ENCODE measurements around the gene APMAP. TPM values are rescaled to one million over a fixed set of nuclear protein-coding genes. Genes with fewer than 3 reads are reported as not detected.

The APMAP gene
- total and polyA plus RNA-seq, 3 experiments from 2014 or later, result 82.5 to 228 (median 83.6) TPM

DNA sequence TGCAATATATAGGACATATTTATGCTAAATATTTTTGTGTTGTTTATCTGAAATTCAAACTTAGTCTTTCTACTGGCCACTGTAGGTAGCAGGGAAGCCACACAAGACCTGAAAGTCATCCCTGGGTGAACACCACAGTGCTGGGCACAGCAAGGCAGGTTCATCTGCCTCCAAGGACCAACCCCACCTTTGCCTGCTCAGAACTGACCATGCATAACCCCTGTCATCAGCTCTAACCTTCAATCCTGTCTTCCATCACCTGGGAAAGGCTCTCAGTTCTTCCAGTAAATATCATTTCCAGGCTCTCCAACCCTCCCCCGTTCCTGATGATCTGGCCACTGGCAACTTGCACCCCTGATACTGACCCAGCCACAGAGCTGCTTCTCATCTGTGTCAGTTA lies 76.1 kb downstream of the APMAP start:
- Mint-ChIP-seq H3K27me3 (peaks cover 8 to 26% of the 10 kb centered on the region in 2 donors), H3K27ac (peak overlapping the region in 1 of 8 donors; percentile 3), H3K4me3 (no peak overlapping the region), H3K4me1 (peaks cover 2 to 11% (median 6%) of the 10 kb centered on the region in 3 donors), H3K36me3 (no peaks in the 10 kb centered on the region), H3K9me3 (no peaks in the 10 kb centered on the region)
- Histone ChIP-seq H3K4me1 (ENCODE audit: insufficient read depth, low read length) (no peaks in the 10 kb centered on the region), H3K36me3 (ENCODE audit: insufficient read depth, low read length) (no peaks in the 10 kb centered on the region), H3K9me3 (ENCODE audit: low read length) (no peaks in the 10 kb centered on the region), H3K27ac (ENCODE audit: low read depth, low read length) (no peak overlapping the region), H3K27me3 (ENCODE audit: insufficient read depth, low read length, poor library complexity, severe bottlenecking) (no peaks in the 10 kb centered on the region), H3K4me3 (ENCODE audit: low read length) (no peak overlapping the region)
- ChIA-PET CTCF (interaction anchor here (5.0 kb wide), 1 partner anchor 15 kb away, joined by 22 read pairs; no protein-coding TSS in a partner anchor), POLR2A (no interaction called here)
- no peak for DNase-seq

DNA sequence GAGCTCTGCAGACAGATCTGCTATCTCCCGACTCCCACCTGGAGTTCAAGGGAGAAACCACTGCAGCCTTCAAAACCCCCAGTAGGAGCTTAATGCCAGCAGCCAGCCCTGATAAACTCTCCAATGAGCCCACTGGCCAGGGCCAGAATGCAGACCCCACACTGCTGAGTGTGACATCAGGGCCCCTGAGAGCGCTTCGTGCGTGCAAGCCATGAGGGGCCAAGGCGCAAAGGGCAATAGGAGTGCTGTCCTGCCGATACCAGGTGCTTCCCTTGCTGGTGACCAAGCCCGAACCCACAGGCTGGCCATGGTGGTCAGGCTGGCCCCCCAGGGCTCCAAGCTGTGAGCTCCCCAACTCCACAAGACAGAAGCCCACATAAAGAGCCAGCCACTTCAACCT lies 76.7 kb downstream of the APMAP start:
- CTCF ChIA-PET, result no interaction called here

GRCh38 chr20:24915440-24915839 lies 77.1 kb downstream of the APMAP start:
- H3K27ac Mint-ChIP-seq, result no peak overlapping the region

More for the DNA sequence above, 76.7 kb downstream of the APMAP start:
- Mint-ChIP-seq H3K9me3 (no peaks in the 10 kb centered on the region), H3K27ac (peak overlapping the region in 2 of 8 donors; percentile 3 to 22), H3K27me3 (peaks cover 8 to 26% of the 10 kb centered on the region in 2 donors), H3K36me3 (no peaks in the 10 kb centered on the region), H3K4me3 (no peak overlapping the region), H3K4me1 (peaks cover 2 to 11% (median 6%) of the 10 kb centered on the region in 3 donors)
- no peaks in the 10 kb centered on the region for H3K36me3 ChIP-seq (ENCODE audit: insufficient read depth, low read length)
- H3K9me3 ChIP-seq (ENCODE audit: low read length), result no peaks in the 10 kb centered on the region
- no peak overlapping the region for H3K4me3 ChIP-seq (ENCODE audit: low read length)
- POLR2A ChIA-PET, result no interaction called here
- no peak for DNase-seq
- H3K27me3 ChIP-seq (ENCODE audit: insufficient read depth, low read length, poor library complexity, severe bottlenecking), result no peaks in the 10 kb centered on the region
- no peak overlapping the region for H3K27ac ChIP-seq (ENCODE audit: low read depth, low read length)
- no peaks in the 10 kb centered on the region for H3K4me1 ChIP-seq (ENCODE audit: insufficient read depth, low read length)

DNA sequence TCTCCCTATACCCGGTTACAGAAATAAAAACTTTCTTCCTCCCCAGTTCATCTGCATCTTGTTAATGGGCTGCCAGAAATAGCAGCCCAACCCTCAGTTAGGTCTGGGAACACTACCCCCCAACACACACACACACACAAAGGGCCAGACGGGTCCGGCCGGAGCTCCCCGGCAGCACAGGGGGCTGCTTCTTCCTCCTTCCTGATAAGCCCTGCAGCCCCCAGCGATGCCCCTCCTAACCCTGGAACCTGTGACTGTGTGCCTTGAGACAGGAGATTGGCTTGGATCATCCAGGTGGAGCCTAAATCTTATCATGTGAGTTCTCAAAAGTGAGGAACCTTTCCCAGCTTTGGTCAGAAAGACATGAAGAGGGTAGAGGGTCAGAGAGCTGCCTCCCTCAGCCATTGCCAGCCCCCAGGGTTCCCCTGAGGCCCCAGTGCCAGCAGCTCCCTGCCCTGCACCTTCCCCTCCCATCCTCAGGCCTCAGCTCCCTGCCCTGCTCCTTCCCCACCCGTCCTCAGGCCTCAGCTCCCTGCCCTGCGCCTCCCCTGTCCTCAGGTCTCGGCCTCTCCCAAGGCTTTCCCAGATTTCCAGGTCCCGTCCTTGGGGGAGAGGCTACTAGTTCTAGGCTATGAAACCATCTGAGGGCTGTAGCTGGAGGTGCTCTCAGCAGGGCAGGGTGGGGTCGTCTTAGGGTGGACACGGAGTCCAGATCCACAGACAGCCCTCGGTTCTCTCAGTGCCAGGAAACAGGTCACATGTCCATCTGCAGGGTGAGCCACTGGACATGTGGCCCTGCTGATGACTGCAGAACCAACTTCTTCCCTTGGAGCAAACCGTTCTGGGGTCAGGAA lies 77.9 kb downstream of the APMAP start:
- H3K4me3 ChIP-seq (ENCODE audit: low read length), result no peak overlapping the region
- CTCF ChIA-PET, result no interaction called here
- no peaks in the 10 kb centered on the region for H3K9me3 Mint-ChIP-seq
- no peaks in the 10 kb centered on the region for H3K27me3 ChIP-seq (ENCODE audit: insufficient read depth, low read length, poor library complexity, severe bottlenecking)
- H3K36me3 ChIP-seq (ENCODE audit: insufficient read depth, low read length), result no peaks in the 10 kb centered on the region
- H3K36me3 Mint-ChIP-seq, result no peaks in the 10 kb centered on the region
- peaks cover 2 to 11% (median 6%) of the 10 kb centered on the region in 3 donors for H3K4me1 Mint-ChIP-seq
- no peaks in the 10 kb centered on the region for H3K4me1 ChIP-seq (ENCODE audit: insufficient read depth, low read length)
- no peak overlapping the region for H3K4me3 Mint-ChIP-seq
- POLR2A ChIA-PET, result no interaction called here
- no peak overlapping the region for H3K27ac ChIP-seq (ENCODE audit: low read depth, low read length)
- no peaks in the 10 kb centered on the region for H3K9me3 ChIP-seq (ENCODE audit: low read length)
- peak overlapping the region in 2 of 8 donors; percentile 33 to 41 for H3K27ac Mint-ChIP-seq
- no peak for DNase-seq
- peaks cover 2 to 18% of the 10 kb centered on the region in 2 donors for H3K27me3 Mint-ChIP-seq

More at GRCh38 chr20:24915440-24915839, 77.1 kb downstream of the APMAP start:
- Histone ChIP-seq H3K27ac (ENCODE audit: low read depth, low read length) (no peak overlapping the region), H3K36me3 (ENCODE audit: insufficient read depth, low read length) (no peaks in the 10 kb centered on the region), H3K4me3 (ENCODE audit: low read length) (no peak overlapping the region), H3K4me1 (ENCODE audit: insufficient read depth, low read length) (no peaks in the 10 kb centered on the region), H3K27me3 (ENCODE audit: insufficient read depth, low read length, poor library complexity, severe bottlenecking) (no peaks in the 10 kb centered on the region), H3K9me3 (ENCODE audit: low read length) (no peaks in the 10 kb centered on the region)
- no peaks in the 10 kb centered on the region for H3K36me3 Mint-ChIP-seq
- DNase-seq, result no peak
- H3K4me1 Mint-ChIP-seq, result peaks cover 2 to 11% (median 6%) of the 10 kb centered on the region in 3 donors
- H3K9me3 Mint-ChIP-seq, result no peaks in the 10 kb centered on the region
- H3K27me3 Mint-ChIP-seq, result peaks cover 7 to 25% of the 10 kb centered on the region in 2 donors
- ChIA-PET CTCF (no interaction called here), POLR2A (no interaction called here)
- no peak overlapping the region for H3K4me3 Mint-ChIP-seq

GRCh38 chr20:24913076-24913628 lies 79.4 kb downstream of the APMAP start:
- POLR2A ChIA-PET, result no interaction called here
- Histone ChIP-seq H3K27ac (ENCODE audit: low read depth, low read length) (no peak overlapping the region), H3K4me3 (ENCODE audit: low read length) (no peak overlapping the region), H3K36me3 (ENCODE audit: insufficient read depth, low read length) (no peaks in the 10 kb centered on the region), H3K4me1 (ENCODE audit: insufficient read depth, low read length) (no peaks in the 10 kb centered on the region), H3K9me3 (ENCODE audit: low read length) (no peaks in the 10 kb centered on the region), H3K27me3 (ENCODE audit: insufficient read depth, low read length, poor library complexity, severe bottlenecking) (no peaks in the 10 kb centered on the region)
- Mint-ChIP-seq H3K4me1 (peaks cover 0 to 6% (median under 1%) of the 10 kb centered on the region in 3 donors), H3K9me3 (peaks cover 0 to 7% (median 3%) of the 10 kb centered on the region in 5 donors), H3K36me3 (peaks cover 0 to 2% (median 0%) of the 10 kb centered on the region in 3 donors), H3K27ac (peak overlapping the region in 1 of 8 donors; percentile 84), H3K27me3 (peaks cover 2 to 6% of the 10 kb centered on the region in 2 donors), H3K4me3 (no peak overlapping the region)
- CTCF ChIA-PET, result no interaction called here
- DNase-seq, result no peak

Other genes starting within 250 kb of the APMAP start
- gene CST7, start 43.5 kb downstream of the APMAP start, total RNA-seq, result 100 to 1,000 TPM; 124 to 131 TPM
- gene CST7, start 43.5 kb downstream of the APMAP start, polyA plus RNA-seq, result 889 TPM
- 10 to 100 TPM; 24.5 to 24.8 TPM for gene ACSS1, start 65.4 kb upstream of the APMAP start, total RNA-seq
- gene ACSS1, start 65.4 kb upstream of the APMAP start, polyA plus RNA-seq, result 59.6 TPM
- not detected for gene VSX1, start 89.4 kb upstream of the APMAP start, total RNA-seq
- gene VSX1, start 89.4 kb upstream of the APMAP start, polyA plus RNA-seq, result not detected
- 10 to 100 TPM; 44.2 to 47.0 TPM for gene ENTPD6, start 203.0 kb upstream of the APMAP start, total RNA-seq
- 36.2 TPM for gene ENTPD6, start 203.0 kb upstream of the APMAP start, polyA plus RNA-seq